HAP-1 (cell line): ENCODE measurements around the gene ATP10B.

Experiments
- DNase-seq, 2 experiments: peaks; one replicate each; pipeline ENCODE4 v3.0.0-alpha.2; 2016 to 2020; ENCODE audit warnings: low spot score in 2 of 2
- H3K27me3 ChIP-seq: fragments of 250-450 bp; sonication (Bioruptor Pico); 2 replicates; pipeline ENCODE4 v1.5.1; 2020; ENCODE audit warnings: low read depth, mild to moderate bottlenecking, moderate library complexity
- H3K36me3 ChIP-seq: fragments of 250-450 bp; sonication (Bioruptor Pico); replicated peaks from 2 replicates; pipeline ENCODE4 v1.5.1; 2020; ENCODE audit warnings: mild to moderate bottlenecking
- H3K4me1 ChIP-seq: fragments of 250-450 bp; sonication (Bioruptor Pico); 2 replicates; pipeline ENCODE4 v1.5.1; 2020; ENCODE audit warnings: mild to moderate bottlenecking
- H3K4me3 ChIP-seq: fragments of 250-450 bp; sonication (Bioruptor Pico); 2 replicates; pipeline ENCODE4 v1.5.1; 2020; ENCODE audit warnings: mild to moderate bottlenecking, moderate library complexity
- H3K9me3 ChIP-seq: fragments of 250-450 bp; sonication (Bioruptor Pico); 2 replicates; pipeline ENCODE4 v1.5.1; 2020; ENCODE audit warnings: mild to moderate bottlenecking, moderate library complexity
- in situ Hi-C: fragments of 300-500 bp; cut with MboI; formaldehyde crosslinking; loops from 3 replicates; pipeline ENCODE4 v1.14.3; 2020; ENCODE audit warnings: low sequenced_read_pairs, inconsistent platforms, mixed read lengths

The ATP10B gene

GRCh38 chr5:160547061-160547460 lies 304.9 kb downstream of the ATP10B start:
- no peaks in the 10 kb centered on the region for H3K4me1 ChIP-seq
- H3K36me3 ChIP-seq, result no peaks in the 10 kb centered on the region
- no peak for DNase-seq
- H3K9me3 ChIP-seq, result no peaks in the 10 kb centered on the region
- H3K4me3 ChIP-seq, result no peak overlapping the region
- H3K27me3 ChIP-seq, result no peaks in the 10 kb centered on the region
- in situ Hi-C loops, result no loop called here

- H3K4me1 ChIP-seq, result no peaks in the 10 kb centered on the region
- no peaks in the 10 kb centered on the region for H3K9me3 ChIP-seq
- no peak overlapping the region for H3K4me3 ChIP-seq
- no peak for DNase-seq
- in situ Hi-C loops, result no loop called here
- no peaks in the 10 kb centered on the region for H3K27me3 ChIP-seq
- no peaks in the 10 kb centered on the region for H3K36me3 ChIP-seq
These were observed 306.2 kb downstream of the ATP10B start for GRCh38 chr5:160545832-160546231.

- Histone ChIP-seq H3K36me3 (no peaks in the 10 kb centered on the region), H3K4me3 (no peak overlapping the region), H3K9me3 (no peaks in the 10 kb centered on the region), H3K27me3 (no peaks in the 10 kb centered on the region), H3K4me1 (no peaks in the 10 kb centered on the region)
- no peak for DNase-seq
- in situ Hi-C loops, result no loop called here
These were observed 308.6 kb downstream of the ATP10B start for GRCh38 chr5:160543395-160543794.

DNA sequence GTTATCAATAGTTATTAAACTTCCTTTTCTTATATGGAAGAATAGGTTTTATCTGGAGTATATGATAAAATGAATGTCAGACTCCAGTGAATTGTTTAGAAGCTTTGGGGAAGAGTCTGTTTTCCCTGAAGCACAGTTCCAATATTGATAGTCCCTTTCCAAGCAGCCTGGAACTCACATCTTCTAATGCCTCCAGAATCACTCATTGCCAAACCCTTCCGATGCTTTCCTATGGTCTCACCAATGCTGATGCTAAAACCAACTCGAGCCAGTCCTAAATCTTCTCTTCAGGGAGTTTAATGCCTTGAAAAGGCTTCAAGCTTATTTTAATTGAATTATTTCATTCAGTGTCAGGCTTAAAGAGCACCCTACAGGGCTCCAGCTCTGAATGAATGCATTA lies 309.2 kb downstream of the ATP10B start:
- Histone ChIP-seq H3K4me1 (no peaks in the 10 kb centered on the region), H3K4me3 (no peak overlapping the region), H3K9me3 (no peaks in the 10 kb centered on the region), H3K27me3 (no peaks in the 10 kb centered on the region), H3K36me3 (no peaks in the 10 kb centered on the region)
- in situ Hi-C loops, result no loop called here
- DNase-seq, result no peak

DNA sequence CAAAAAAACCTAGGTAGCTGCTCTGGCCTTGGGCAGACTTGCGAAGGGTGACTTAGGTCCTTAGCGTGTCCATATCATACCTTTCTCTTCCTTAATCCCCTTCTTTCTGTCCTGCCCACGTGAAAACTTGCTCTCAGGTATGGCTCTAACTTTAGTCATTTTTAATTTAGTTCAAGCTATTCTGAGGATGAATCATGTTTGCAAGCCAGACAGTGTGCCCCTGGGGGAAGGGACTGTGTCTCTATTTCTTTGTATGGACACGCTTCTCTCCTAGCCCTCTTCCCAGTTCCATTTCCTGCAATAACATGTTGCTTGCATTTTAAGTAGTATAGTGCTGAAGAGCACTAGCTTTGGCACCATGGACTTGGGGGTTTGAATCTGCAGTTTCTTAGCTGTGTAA lies 309.7 kb downstream of the ATP10B start:
- Histone ChIP-seq H3K4me3 (no peak overlapping the region), H3K9me3 (no peaks in the 10 kb centered on the region), H3K27me3 (no peaks in the 10 kb centered on the region), H3K4me1 (no peaks in the 10 kb centered on the region), H3K36me3 (no peaks in the 10 kb centered on the region)
- in situ Hi-C loops, result no loop called here
- DNase-seq, result no peak

- Histone ChIP-seq H3K36me3 (no peaks in the 10 kb centered on the region), H3K4me1 (no peaks in the 10 kb centered on the region), H3K4me3 (no peak overlapping the region), H3K27me3 (no peaks in the 10 kb centered on the region; the same call in 1 of the 2 replicates), H3K9me3 (no peaks in the 10 kb centered on the region)
- in situ Hi-C loops, result no loop called here
- DNase-seq, result no peak
These were observed 312.6 kb downstream of the ATP10B start for GRCh38 chr5:160539431-160539830.

DNA sequence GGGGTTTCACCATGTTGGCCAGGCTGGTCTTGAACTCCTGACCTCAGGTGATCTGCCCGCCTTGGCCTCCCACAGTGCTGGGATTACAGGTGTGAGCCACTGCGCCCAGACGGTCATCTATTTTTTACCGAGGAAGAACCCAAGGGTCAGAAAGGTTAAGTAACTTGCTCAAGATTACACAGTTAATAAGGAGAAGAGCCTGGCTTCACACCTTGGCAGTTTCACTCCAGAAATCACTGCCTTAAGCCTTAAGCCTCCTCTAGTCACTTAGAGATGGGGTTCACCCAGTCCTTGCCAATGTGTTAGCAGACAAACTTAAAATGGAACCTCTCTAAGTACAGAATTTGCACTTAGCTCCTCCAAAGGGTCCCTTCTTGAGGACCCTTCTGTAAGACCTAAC lies 314.1 kb downstream of the ATP10B start:
- Histone ChIP-seq H3K9me3 (no peaks in the 10 kb centered on the region), H3K4me3 (no peak overlapping the region), H3K27me3 (no peaks in the 10 kb centered on the region; the same call in 1 of the 2 replicates), H3K4me1 (no peaks in the 10 kb centered on the region), H3K36me3 (no peaks in the 10 kb centered on the region)
- no peak for DNase-seq
- in situ Hi-C loops, result no loop called here

DNA sequence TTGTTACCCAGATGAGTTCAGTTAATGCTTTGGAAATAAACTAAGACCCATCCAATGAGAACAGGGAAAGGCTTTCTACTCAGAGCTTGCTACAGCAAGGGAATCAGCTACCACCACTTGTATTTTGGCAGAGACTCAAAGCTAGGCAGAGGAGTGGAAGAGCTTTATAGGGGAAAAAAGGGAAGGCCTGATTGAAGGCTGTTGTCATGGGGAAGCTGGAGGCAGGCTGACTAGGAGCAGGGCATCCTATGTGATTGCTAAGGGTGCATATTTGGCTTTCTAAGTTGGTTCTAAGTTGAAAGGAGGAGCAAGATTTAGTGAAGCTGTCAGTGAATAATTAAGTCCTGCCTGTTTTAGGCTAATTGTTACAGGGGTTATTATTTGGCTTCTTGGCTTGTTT lies 314.9 kb downstream of the ATP10B start:
- Histone ChIP-seq H3K9me3 (no peaks in the 10 kb centered on the region), H3K36me3 (no peaks in the 10 kb centered on the region), H3K27me3 (no peaks in the 10 kb centered on the region; the same call in 1 of the 2 replicates), H3K4me1 (no peaks in the 10 kb centered on the region), H3K4me3 (no peak overlapping the region)
- in situ Hi-C loops, result no loop called here
- DNase-seq, result no peak

GRCh38 chr5:160534914-160535313 lies 317.1 kb downstream of the ATP10B start:
- in situ Hi-C loops, result no loop called here
- DNase-seq, result no peak
- no peaks in the 10 kb centered on the region; the same call in 1 of the 2 replicates for H3K27me3 ChIP-seq
- H3K4me3 ChIP-seq, result no peak overlapping the region
- no peaks in the 10 kb centered on the region for H3K9me3 ChIP-seq
- no peaks in the 10 kb centered on the region for H3K36me3 ChIP-seq
- H3K4me1 ChIP-seq, result no peaks in the 10 kb centered on the region

- no peaks in the 10 kb centered on the region for H3K4me1 ChIP-seq
- no peaks in the 10 kb centered on the region; the same call in 1 of the 2 replicates for H3K27me3 ChIP-seq
- no peak for DNase-seq
- no peaks in the 10 kb centered on the region for H3K36me3 ChIP-seq
- H3K9me3 ChIP-seq, result no peaks in the 10 kb centered on the region
- in situ Hi-C loops, result no loop called here
- H3K4me3 ChIP-seq, result no peak overlapping the region
These were observed 317.9 kb downstream of the ATP10B start for GRCh38 chr5:160534125-160534524.

DNA sequence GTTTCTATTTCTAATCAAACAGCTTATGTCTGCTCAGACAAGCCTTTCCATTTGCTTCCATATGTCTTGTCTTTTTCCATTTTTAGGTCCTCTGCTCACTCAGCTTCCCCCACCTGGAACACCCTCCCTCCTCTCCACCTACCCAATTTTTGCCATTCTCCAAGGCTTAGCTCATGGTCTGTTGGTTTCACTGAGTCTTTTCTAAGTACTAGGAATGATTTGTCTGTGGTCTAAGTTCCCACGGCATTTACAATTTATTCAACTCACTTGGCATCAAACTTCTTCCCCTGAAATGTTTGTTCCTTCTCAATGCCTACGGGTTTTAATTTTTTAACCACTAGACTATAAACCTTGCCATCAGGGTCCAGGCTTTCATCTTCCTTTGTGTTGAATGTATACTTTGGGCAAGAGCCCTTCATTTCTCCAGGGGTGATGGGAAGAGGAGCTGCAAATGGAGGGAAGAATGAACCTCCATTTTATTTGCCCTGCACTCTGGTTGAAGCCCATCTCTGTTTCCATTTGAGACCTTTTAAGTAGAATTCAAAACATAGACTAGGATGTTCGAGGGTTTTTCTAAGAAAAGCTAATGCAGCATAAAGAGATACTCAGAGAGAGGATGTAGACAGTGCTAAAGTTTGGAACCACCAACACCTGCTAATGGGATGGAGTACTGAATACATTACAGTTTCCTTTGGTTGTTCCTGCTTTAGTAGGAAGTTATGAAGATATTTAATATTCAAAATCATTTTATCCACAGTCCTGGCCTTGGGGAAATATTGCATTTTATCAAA lies 326.3 kb downstream of the ATP10B start:
- Histone ChIP-seq H3K9me3 (no peaks in the 10 kb centered on the region), H3K4me3 (no peak overlapping the region), H3K36me3 (no peaks in the 10 kb centered on the region), H3K27me3 (no peaks in the 10 kb centered on the region), H3K4me1 (peaks cover 4% of the 10 kb centered on the region; the same call in 1 of the 2 replicates)
- DNase-seq, result no peak
- in situ Hi-C loops, result no loop called here

DNA sequence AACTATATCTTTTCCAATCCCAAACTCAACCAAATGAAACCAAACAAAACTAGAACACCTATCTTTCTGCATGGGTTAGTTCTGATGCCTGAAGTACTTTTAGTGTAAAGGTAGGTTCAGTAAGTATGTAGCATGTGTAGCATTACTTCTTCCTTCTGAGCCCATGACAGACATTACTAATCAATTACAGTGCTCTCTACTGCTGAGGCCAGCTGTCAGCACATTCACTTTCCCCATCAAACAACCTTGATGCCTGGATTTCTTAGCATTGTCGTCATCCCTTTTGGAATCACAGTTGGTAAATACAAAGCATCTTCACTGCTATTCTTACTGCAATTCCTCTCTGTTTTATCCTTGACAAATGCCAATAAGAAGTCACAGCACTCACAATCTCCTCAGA lies 327.2 kb downstream of the ATP10B start:
- Histone ChIP-seq H3K36me3 (no peaks in the 10 kb centered on the region), H3K27me3 (no peaks in the 10 kb centered on the region), H3K4me3 (no peak overlapping the region), H3K9me3 (no peaks in the 10 kb centered on the region), H3K4me1 (peaks cover 4% of the 10 kb centered on the region; the same call in 1 of the 2 replicates)
- in situ Hi-C loops, result no loop called here
- DNase-seq, result no peak

DNA sequence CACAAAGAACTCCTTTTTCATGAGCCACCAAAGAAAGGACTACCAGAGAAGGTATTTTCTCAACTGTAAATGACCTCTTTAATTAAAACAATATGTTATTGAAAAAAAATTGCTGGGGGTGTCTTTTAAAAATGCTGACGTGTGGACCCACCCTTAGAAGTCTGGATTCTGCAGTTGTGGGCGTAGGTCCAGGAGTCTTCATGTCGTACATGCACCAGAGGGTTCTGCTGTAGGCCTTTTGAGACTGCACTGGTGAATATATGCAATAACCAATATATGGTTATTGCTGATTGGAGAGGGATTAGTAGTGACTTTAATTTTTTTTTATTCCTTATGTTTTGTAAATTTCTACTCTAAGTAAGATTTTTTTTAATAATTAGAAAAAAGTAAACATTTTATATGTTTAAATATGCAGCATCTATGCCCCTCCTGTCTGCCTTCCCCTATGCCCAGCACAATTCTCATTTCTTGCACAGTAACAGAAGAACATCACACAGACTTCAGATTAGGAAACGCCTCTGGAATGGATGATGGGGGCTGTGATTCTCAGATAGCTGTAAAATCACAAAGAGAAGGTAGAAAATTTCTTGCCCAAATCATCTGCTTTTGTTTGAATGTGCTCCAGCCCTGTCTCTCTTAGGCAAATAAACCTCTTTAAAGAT lies 328.4 kb downstream of the ATP10B start:
- no peaks in the 10 kb centered on the region for H3K36me3 ChIP-seq
- no peak for DNase-seq
- no peak overlapping the region for H3K4me3 ChIP-seq
- no peaks in the 10 kb centered on the region for H3K9me3 ChIP-seq
- no peaks in the 10 kb centered on the region for H3K27me3 ChIP-seq
- in situ Hi-C loops, result no loop called here
- peaks cover 4% of the 10 kb centered on the region; the same call in 1 of the 2 replicates for H3K4me1 ChIP-seq

- Histone ChIP-seq H3K4me3 (no peak overlapping the region), H3K36me3 (no peaks in the 10 kb centered on the region), H3K9me3 (no peaks in the 10 kb centered on the region), H3K4me1 (peaks cover 4% of the 10 kb centered on the region; the same call in 1 of the 2 replicates), H3K27me3 (no peaks in the 10 kb centered on the region)
- in situ Hi-C loops, result no loop called here
- no peak for DNase-seq
These were observed 330.7 kb downstream of the ATP10B start for GRCh38 chr5:160521392-160521663.
